GM18505 (cell line): ENCODE data around the gene TMEM53.

Experiments used
- ATAC-seq: cut with Tn5 transposase; IDR thresholded peaks from one replicate; pipeline ENCODE4 v1.9.1; 2021; ENCODE audit not compliant: unreplicated experiment
- POLR2A ChIP-seq: IDR thresholded peaks from 4 replicates; pipeline ENCODE4 v1.6.1; 2011; ENCODE audit warnings: borderline replicate concordance; ENCODE audit not compliant: insufficient read depth, insufficient read length; ENCODE audit errors: extremely low read depth

The TMEM53 gene

GRCh38 chr1:44674113-44675000 is at the start of gene TMEM53, which contains the start of gene ARMH1:
TSS of gene TMEM53 (minus strand) at chr1:44674481. CDS start at chr1:44674391, 90 bp downstream.
TSS of gene ARMH1 (plus strand) at chr1:44674714. CDS start at chr1:44689698, 14,984 bp downstream.
- TF ChIP-seq POLR2A = peak; percentile 84
- ATAC-seq = peak; percentile 84

DNA sequence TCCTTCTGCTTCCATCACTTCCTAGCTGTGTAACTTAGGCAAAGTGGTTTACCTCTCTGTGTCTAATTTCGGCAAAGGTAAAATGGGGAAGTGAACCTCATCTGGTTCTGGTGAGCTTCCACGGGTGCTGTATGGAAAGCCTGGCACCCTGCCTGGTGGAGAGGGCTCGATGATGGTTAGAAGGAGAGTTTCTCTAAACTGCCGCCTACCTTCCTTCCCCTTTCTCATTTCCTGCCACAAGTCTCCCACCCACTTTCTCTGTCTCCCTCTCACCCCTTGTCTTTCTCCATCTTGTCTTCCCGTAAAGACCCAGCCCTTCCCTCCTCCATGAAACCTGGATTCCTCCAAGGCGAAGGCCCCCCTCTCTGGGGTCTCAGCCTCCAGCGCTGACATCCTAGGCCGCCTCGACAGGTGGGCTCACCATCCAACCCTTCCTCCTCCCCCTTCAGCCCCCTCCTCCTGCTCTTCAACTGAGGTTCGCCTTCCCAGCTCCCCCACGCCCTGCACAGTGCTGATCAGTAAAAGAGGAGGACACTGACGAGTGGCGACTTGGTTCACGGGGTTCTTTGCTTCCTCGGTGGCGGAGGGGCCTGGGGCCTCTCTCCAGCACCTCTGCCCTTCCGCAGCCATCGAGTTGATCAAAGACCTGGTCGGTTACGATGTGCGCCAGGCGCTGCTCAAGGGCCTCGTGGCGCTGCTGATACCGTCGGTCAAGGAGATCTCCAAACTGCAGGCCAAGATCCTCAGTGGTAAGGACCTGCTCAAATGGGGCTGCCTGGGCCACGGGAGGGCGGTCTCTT is 49.4 kb upstream of the TMEM53 start:
- no peak for TF ChIP-seq POLR2A
- peak; percentile 29 for ATAC-seq

GRCh38 chr1:44723064-44723463 is 48.8 kb upstream of the TMEM53 start:
- no peak for TF ChIP-seq POLR2A
- ATAC-seq = no peak

DNA sequence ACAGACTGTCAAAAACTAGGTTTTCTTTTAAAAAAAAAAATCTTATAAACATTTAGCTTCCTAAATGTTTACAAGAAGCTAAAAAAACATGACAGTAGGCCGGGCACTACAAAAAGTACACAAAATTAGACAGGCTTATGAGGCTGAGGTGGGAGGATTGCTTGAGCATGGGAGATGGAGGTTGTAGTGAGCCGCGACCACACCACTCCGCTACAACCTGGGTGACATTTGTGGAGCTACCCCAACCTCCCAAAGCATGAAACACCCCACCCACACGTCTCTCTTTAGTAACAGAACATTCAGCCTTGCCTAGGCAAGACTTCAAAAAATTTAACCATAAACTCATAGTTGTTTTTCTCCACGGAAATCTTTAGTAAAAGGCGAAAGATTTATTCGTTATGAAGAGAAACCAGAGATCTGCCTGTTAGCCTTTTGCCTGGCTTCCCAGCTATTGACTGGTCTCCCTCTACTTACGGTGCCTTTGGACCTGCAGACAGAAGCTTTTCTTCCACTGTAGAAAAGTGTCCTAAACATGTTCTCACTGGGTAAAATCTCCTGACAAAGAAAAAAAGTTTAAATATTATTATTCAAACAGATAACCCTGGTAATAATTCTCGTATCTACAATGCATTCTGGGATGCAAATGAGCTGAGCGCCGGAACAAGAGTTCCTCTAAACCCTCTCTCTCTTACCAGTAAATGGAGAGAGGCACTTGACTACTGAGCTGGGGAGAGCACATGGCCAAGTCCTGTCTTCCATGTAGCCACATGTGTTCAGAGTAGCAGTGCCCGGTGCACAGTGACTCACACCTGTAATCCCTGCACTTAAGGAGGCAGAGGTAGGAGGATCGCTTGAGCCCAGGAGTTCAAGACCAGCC is 47.4 kb upstream of the TMEM53 start:
- peak; percentile 58 for ATAC-seq

GRCh38 chr1:44720281-44720680 is 46.0 kb upstream of the TMEM53 start:
- ATAC-seq = no peak
- TF ChIP-seq POLR2A = no peak

More for the DNA sequence above, 47.4 kb upstream of the TMEM53 start:
- peak; percentile 100 for TF ChIP-seq POLR2A

DNA sequence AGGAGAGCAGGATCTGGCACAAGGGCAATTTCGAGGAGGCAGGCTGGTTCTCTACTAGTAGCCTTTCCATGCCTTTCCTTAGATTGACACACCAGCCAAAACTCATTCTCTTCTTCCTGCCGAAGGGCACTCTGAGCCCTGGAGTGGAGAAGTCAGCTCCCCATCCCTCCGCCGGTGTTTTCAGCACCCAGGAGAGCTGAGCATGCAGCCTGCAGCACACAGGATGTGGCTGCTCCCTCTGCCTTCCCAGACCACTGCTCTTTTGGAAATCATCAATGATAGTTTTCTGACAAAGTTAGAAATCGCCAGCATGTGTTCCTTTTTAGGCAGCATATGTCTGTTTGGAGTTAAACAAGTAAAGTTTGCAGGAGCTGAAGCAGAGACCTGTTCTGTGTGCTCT is 45.0 kb upstream of the TMEM53 start:
- TF ChIP-seq POLR2A = no peak
- no peak for ATAC-seq

GRCh38 chr1:44718091-44718490 is 43.8 kb upstream of the TMEM53 start:
- no peak for ATAC-seq
- TF ChIP-seq POLR2A = no peak

GRCh38 chr1:44717653-44718052 is 43.4 kb upstream of the TMEM53 start:
- no peak for ATAC-seq
- TF ChIP-seq POLR2A = no peak

GRCh38 chr1:44717156-44717555 is 42.9 kb upstream of the TMEM53 start:
- ATAC-seq = no peak
- no peak for TF ChIP-seq POLR2A

DNA sequence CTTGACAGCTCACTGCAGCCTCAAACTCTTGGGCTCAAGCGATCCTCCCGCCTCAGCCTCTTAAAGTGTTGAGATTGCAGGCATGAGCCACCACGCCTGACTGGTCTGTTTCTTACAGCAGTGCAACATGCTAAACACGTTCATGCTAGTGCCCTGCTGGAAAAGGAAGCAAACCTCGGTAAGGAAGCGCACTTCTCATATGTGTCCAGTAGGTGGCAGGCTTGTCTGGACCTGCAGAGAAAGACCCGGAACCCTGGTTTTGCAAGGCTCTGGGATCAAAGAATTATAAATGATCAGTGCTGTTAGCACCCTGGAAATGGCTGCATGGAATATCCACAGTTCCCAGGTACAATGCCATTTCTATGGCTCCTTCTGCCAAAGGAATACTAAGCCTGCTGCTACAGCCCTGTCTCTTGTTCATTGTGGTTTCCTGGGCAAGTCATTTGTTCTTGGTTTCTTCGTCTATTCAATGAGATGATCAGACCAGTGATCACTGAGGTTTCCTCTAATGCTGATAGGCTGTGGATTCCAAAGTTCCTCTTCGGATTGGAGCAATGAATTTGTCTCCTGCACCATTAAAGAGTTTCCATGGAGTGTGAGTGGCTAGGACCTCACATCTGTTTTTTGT is 40.8 kb upstream of the TMEM53 start:
- ATAC-seq = no peak
- no peak for TF ChIP-seq POLR2A

DNA sequence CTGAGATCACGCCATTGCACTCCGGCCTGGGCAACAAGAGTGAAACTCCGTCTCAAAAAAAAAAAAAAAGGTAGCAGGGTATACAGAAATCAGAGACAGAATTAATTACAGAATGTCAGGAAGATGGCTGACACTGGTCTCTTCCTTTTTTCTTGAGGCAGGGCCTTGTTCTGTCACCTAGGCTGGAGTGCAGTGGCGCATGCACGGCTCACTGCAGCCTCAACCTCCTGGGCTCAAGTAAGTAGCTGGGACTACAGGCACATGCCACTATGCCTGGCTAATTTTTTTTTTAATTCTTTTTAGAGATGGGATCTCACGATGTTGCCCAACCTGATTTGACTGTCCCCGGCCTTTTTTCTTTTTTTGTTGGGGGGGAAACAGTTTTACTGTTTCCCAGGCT is 40.3 kb upstream of the TMEM53 start:
- no peak for ATAC-seq
- TF ChIP-seq POLR2A = no peak

DNA sequence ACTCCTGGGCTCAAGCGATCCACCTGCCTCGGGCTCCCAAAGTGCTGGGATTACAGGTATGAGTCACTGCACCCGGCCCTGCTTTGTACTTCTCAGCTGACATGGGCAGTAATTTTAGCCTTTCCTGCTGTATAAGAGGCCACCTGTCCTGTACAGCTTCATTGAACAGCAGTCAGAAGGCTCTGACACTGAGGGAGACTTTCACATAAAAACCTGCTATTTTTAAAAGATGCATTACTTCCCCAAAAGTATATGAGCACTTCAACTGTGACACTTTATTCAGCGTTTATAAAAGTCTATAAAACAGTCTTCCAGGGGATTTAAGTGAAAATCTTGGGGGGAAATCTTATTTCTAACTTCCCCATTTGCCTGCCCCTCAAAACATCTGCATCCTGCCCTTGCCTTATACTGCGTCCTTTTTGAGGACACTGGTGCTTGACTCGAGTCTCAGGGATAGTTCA is 39.1 kb upstream of the TMEM53 start:
- no peak for TF ChIP-seq POLR2A
- ATAC-seq = no peak
